GM23338 (cell line): ENCODE data around the gene INPP1.

Experiments used
- CTCF ChIP-seq, 2 experiments: fragments of 200-600 bp in 1 of 2; sonication (generic) in 1 of 2; conservative IDR thresholded peaks; 2 replicates each; pipeline versions ENCODE4 v1.5.1 to v1.6.1; 2016 to 2017; ENCODE audit warnings: antibody characterized with exemption in 2 of 2, low read depth in 2 of 2, mild to moderate bottlenecking in 2 of 2, moderate library complexity in 1 of 2
- ETS1 ChIP-seq: IDR thresholded peaks from 2 replicates; pipeline ENCODE4 v1.6.1; 2016; ENCODE audit warnings: antibody characterized with exemption
- EZH2 ChIP-seq: fragments of 200-600 bp; sonication (generic); IDR thresholded peaks from one replicate; pipeline ENCODE4 v1.8.0; 2017; ENCODE audit warnings: antibody characterized with exemption, mild to moderate bottlenecking, low read depth; ENCODE audit not compliant: unreplicated experiment
- POLR2AphosphoS5 ChIP-seq: IDR thresholded peaks from 2 replicates; pipeline ENCODE4 v1.6.1; 2016; ENCODE audit warnings: antibody characterized with exemption, low read depth
- REST ChIP-seq: IDR thresholded peaks from one replicate; pipeline ENCODE4 v1.6.1; 2018; ENCODE audit warnings: antibody characterized with exemption; ENCODE audit not compliant: unreplicated experiment
- ZNF331 ChIP-seq: fragments of 250-450 bp; sonication (Bioruptor Pico); IDR thresholded peaks from 2 replicates; pipeline ENCODE4 v1.5.0; 2020; ENCODE audit warnings: low read depth, mild to moderate bottlenecking, moderate library complexity

- TF ChIP-seq POLR2AphosphoS5 (no peak), CTCF (conservative IDR thresholded peaks at IDR 0.05; ENCODE audit: low read depth in 2 of 2) (no peak), ETS1 (no peak), EZH2 (no peak), REST (no peak), ZNF331 (no peak)
These were observed 24.3 kb upstream of the INPP1 start for GRCh38 chr2:190318931-190319554.
